ENCODE data around the gene JAG2.

The JAG2 gene

DNA sequence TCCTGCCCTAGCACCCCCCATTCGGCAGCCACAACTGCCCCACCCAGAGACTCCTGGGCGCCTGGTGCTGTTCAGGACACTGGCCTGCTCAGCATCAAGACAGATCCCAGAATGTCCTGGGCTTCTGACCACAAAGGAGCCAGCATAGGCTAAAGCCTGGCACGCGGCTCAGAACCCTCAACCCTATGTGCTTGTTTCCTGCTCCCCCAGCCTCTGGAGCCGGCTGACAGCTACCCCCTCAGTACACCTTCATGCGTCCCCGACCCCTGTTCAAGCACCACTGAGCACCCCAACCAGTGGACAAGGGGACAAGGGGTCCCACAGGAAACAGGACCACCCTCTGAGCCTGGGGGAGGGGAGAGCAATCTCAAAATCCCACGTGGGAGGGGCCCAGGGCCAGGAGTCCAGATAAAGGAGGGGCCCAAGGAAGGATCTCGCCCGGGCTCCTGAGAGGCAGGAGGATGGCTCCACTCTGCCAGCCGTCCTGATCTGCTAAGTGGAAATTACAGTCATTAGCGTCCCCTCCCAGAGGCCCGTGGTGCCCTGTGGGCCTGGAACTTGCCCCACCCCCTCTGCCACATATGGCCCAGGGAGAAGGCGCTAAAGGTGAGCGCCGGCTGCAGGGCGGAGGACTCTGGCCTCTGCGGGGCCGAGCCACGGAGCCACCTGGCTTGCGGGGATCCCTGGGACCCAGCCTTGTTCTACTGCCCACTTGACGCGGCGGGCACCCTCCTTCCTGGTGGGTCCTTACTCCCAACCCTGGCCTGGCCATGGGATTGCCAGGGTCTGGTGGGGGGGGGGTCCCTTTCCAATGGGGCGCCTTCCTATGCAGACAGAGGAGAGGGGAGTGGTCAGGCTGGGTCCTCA lies 76.2 kb downstream of the JAG2 start:
- no peak for DNase-seq (ENCODE audit: low read depth in 2 of 2)

GRCh38 chr14:105091517-105092170 lies 76.9 kb downstream of the JAG2 start:
- no peak for DNase-seq (ENCODE audit: low read depth in 2 of 2)

GRCh38 chr14:105091054-105091516 lies 77.5 kb downstream of the JAG2 start:
- DNase-seq (ENCODE audit: low read depth in 2 of 2) = no peak

Measured in stimulated activated CD4-positive, alpha-beta T cell treated with anti-CD3 and anti-CD28 coated beads, Interleukin-4, amount 100 ng/mL, for 48 hours (primary cell).